ENCODE data around the gene PLEKHA3.
"Not testable (repeated sequence)": the region's sequence is repeated elsewhere in the genome, so short reads cannot be mapped to it uniquely, and the experiment has no call there.

Gene PLEKHA3

GRCh38 chr2:178525460-178525859 is 45.2 kb downstream of the PLEKHA3 start:
- DNase-seq: not testable (repeated sequence)

GRCh38 chr2:178526256-178526655 is 46.0 kb downstream of the PLEKHA3 start:
- no peak for DNase-seq

- DNase-seq: no peak
Measured at GRCh38 chr2:178527592-178527991, 47.3 kb downstream of the PLEKHA3 start.

- DNase-seq: no peak
Measured at GRCh38 chr2:178528647-178529046, 48.4 kb downstream of the PLEKHA3 start.

- DNase-seq: no peak
Measured at GRCh38 chr2:178529194-178529593, 48.9 kb downstream of the PLEKHA3 start.

GRCh38 chr2:178530131-178530530 is 49.9 kb downstream of the PLEKHA3 start:
- no peak for DNase-seq

- no peak for DNase-seq
Measured at GRCh38 chr2:178530625-178531142, 50.4 kb downstream of the PLEKHA3 start.

GRCh38 chr2:178531168-178531567 is 50.9 kb downstream of the PLEKHA3 start:
- DNase-seq: no peak

GRCh38 chr2:178536037-178536436 is 55.8 kb downstream of the PLEKHA3 start:
- DNase-seq: no peak

- no peak for DNase-seq
Measured at GRCh38 chr2:178542161-178542560, 61.9 kb downstream of the PLEKHA3 start.

- no peak for DNase-seq
Measured at GRCh38 chr2:178542569-178542968, 62.3 kb downstream of the PLEKHA3 start.

GRCh38 chr2:178550352-178550751 is 70.1 kb downstream of the PLEKHA3 start:
- no peak for DNase-seq

- peak; percentile 85 for DNase-seq
Measured at GRCh38 chr2:178553047-178553446, 72.8 kb downstream of the PLEKHA3 start.
